Activated CD4-positive, alpha-beta T cell treated with anti-CD3 and anti-CD28 coated beads, Interleukin-2, amount 50 U/mL, for 16 hours (primary cell): ENCODE data around the gene TMEM131.

ENCODE experiments used
- DNase-seq: peaks from one replicate; pipeline ENCODE4 v3.0.0-alpha.2; 2020

Gene TMEM131

GRCh38 chr2:97734061-97735051 is 261.4 kb downstream of the TMEM131 start:
- no peak for DNase-seq

- DNase-seq: no peak
These were observed 262.3 kb downstream of the TMEM131 start for GRCh38 chr2:97733341-97734035.

GRCh38 chr2:97732436-97733340 is 263.1 kb downstream of the TMEM131 start:
- no peak for DNase-seq

DNA sequence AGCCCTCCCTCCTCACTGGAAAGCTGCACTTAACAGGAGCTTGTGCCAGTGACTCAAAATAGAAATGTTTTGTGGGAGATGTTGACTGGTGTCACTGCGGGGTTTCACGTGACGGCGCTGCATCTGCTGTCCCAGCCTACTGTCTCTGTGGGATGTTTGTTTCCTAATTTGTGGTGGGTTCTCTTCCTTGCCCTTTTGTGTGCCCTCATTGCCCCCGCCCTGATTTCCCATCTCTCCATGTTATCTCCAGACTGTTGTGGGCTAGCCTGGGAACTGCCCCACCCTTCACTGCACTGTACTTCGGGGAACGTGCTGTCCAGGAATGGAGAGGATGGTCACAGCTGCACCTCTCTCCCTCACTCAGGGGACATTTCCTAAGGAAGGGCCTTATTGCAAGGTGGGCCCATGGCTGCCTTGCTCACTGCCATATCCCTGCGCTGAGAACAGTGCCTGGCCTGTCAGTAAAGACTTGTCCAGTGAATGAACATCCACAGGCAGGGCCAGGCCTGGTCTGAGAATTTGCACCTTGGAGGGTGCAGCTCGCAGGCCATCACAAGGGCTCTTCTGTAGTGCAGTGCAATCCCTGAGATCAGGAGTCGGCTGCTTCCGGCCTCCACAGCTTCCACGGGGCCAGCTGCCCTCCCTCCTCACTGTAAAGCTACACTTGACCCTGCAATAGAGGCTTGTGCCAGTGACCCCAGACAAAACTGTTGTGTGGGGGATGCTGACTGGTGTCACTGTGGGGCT is 264.3 kb downstream of the TMEM131 start:
- no peak for DNase-seq

GRCh38 chr2:97730245-97730644 is 265.5 kb downstream of the TMEM131 start:
- no peak for DNase-seq

- no peak for DNase-seq
These were observed 267.5 kb downstream of the TMEM131 start for GRCh38 chr2:97728091-97728731.

DNA sequence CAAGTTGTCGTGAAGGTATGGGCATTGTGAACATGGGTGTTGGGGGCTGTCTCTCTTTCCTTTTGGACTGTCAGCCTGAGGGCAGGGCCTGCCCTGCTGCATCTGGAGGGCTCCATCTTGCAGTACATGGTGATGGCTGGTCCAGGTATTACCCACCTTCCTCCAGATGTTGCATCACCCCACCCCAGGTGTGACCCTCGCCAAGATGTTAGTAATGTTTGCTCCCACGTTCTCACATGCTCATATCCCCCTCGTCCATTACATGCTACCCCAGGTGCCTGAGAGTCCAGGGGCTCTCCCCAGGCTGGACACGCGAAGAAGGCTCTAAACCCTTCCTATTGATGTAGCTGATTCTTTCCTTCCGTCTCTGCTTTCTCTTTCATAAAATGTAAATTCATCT is 268.5 kb downstream of the TMEM131 start:
- DNase-seq: no peak

DNA sequence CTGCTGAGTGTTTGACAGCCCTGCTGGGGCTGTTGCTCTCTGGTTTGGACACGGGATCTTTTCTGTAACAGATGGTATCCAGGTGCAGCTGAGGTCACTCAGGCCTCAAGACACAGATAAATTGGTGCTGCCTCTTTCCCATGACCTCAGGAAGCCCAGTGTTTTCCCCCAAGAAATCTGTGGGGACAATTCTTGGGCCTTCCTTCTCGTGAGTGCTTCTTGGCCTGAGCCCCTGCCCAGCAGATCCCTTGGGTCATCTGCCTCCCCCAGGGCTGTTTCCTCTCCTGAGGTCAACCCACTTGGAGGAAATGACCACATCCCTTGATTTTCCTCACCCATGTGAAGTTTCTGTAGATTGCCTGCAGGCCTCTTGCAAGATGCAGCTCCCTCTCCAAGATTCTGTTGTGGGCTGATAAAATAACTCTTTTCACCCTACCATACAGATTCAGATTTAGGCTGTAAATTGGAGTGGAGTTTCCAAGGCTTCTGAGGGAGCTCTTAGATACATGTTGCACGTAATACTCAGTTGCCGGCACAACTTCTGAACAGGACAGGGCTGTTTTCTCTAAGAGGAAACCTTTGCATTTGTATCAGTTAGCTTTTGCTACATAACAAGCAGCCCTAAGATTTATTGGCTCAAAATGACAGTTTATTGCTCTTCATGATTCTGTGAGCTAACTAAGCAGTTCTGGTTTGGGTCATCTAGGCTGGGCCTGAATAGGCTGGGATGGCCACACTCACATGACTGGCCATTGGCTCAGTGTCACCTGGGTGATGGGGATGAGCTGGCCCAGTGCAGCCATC is 269.3 kb downstream of the TMEM131 start:
- DNase-seq: no peak

DNA sequence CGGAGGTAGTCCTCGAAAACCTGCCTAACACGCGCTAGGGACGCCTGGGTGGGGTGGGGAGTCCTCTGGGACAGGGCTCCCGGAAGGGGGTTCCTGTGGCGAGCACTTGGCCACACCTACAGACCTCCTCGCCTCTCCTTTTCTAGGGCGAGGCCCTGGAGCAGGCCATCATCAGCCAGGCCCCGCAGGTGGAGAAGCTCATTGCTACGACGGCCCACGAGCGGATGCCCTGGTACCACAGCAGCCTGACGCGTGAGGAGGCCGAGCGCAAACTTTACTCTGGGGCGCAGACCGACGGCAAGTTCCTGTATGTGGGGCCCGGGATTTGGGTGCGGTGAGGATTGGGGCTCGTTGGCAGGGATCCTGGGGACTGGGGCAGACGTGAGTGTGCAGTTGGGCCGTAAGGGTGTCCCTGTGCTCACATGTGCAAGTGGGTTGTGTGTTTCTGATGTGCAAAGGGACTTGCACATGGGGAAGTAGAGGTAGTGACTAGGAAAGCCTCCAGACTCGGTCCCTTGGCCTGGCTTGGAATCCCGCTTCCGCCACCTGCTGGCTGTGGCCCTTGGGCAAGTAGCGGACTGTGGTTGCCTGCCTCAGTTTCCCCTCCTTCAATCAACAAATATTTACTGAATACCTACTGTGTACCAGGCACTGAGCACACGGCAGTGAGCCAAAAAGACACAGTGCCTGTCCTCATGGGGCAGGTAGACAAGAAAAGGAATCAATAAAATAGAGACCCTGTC is 270.6 kb downstream of the TMEM131 start:
- DNase-seq: no peak

GRCh38 chr2:97724501-97724900 is 271.2 kb downstream of the TMEM131 start:
- no peak for DNase-seq

- DNase-seq: no peak
These were observed 271.7 kb downstream of the TMEM131 start for GRCh38 chr2:97724073-97724410.

DNA sequence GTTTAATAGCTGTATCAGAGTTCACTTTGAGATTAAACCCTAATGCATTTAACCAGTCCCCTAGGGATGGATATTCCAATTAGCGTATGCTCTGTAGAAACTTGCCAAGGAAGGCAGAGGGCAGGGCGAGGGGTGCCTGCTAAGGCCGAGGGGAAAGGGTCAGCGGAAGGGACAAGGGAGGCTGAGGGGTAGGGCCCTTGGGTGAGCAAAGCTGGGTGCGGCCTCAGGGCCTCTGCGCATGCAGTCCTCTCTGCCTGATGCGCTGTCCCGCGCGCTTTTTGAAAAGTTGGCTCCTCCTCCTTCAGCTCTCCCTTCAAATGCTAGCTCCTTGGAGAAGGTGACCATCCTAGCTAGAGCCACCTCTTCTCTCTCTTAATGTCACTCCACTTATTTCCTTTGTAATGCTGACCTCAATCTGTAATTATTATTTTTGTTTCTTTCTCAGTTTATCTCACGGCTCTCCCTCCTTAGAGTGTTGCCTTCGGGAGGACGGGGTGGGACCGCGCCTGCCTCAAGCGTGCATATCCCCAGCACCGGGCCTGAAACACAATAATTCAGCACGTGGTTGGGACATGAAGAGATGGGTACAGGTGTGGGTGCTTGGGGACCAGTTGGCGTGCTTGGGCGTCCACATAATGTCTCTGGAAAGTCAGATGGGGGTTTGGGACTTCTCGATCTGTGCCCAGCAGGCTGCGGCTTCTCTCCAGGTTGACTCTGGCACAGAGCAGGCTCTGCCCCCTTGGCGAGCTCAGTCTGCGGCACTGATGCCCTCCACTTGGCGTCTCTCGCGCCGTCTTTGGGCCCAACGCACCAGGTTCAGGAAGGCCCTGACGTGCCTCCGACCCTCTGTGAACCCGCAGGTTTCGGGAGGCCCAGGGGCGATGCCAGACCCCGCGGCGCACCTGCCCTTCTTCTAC is 272.3 kb downstream of the TMEM131 start:
- no peak for DNase-seq

GRCh38 chr2:97722227-97722626 is 273.5 kb downstream of the TMEM131 start:
- DNase-seq: no peak

GRCh38 chr2:97720746-97721145 is 275.0 kb downstream of the TMEM131 start:
- no peak for DNase-seq

GRCh38 chr2:97719362-97720155 is 276.2 kb downstream of the TMEM131 start:
- no peak for DNase-seq

GRCh38 chr2:97718942-97719341 is 276.8 kb downstream of the TMEM131 start:
- DNase-seq: no peak

DNA sequence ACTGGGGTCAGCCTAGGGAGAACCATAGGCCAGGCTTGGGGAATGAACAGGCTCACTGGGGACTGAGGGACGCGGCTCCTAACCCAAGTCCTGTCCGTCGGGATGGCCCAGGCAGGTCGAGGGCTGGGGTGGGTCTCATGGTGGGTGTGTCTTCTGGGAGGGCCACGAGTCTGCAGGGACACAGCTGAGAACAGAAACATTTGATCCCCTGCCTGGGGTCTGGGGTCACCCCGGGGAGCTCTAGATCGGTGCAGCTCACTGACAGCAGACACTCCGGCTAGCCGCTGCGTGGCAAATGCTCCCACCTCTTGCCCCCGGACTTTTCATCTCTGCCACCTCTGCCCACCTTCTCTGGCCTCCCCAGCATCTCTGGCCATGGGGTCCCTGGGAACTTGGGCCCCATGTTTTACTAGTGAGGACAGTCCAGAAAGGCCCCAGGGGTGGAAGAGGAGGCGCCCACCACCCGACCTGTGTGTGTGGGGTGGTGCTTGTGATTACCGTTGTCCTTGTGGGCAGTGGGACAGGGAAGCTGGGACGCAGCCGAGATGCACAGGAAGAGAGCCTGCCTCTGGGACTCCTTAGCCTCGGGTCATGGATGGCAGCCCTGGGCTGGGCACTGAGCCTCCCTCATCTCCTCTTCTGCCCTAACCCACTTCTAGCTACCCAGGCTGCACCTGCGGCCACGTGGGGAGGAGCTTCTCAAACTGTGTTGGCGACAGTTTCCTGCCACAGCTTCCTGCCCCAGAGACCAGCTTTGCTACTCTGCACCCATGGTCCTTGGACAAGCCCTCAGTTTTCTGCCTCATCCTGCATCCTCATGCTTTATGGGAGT is 277.5 kb downstream of the TMEM131 start:
- DNase-seq: peak; percentile 85
